Measurements from ENCODE around the gene RDM1. TPM values are rescaled to one million over a fixed set of nuclear protein-coding genes. Genes with fewer than 3 reads are reported as not detected.

The RDM1 gene
- total RNA-seq, 1 experiment from 2014 or later, result 12.9 TPM

DNA sequence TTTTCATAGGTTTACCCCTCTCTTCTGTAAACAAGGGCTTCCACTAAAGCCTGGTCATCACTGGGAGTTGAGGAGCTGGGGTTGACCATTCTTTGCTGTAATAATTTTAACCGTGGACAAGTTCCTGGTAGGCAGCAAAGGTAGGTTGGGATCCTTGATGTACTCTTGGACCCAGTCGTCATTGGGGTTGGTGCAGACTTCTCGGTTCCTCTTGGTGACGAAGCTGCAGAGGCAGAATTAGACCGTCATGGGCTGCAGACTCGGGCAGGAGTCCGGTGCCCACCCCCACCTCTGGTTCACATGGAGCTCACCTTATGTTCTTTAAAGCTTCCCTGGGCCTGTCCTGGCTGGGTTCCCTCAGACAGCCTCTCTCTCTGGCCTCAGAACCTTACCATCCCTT is 46.9 kb upstream of the RDM1 start:
- Histone ChIP-seq H3K36me3 (ENCODE audit: control insufficient read depth, insufficient read depth, low read length) (no peaks in the 10 kb centered on the region; the same call in 1 of the 2 replicates), H3K27me3 (replicated peaks; ENCODE audit: control insufficient read depth, insufficient read depth, low read length) (no peaks in the 10 kb centered on the region), H3K4me3 (ENCODE audit: low read depth, low read length) (no peak overlapping the region), H3K4me1 (peaks cover 49% of the 10 kb centered on the region), H3K9me3 (no peaks in the 10 kb centered on the region)
- intact Hi-C loops (cut with micrococcal nuclease; ENCODE audit: unreplicated experiment), result no loop called here
- Mint-ChIP-seq H3K27me3 (ENCODE audit: insufficient read depth, unreplicated experiment) (no peaks in the 10 kb centered on the region), H3K27ac (ENCODE audit: unreplicated experiment) (no peak overlapping the region), H3K4me3 (ENCODE audit: unreplicated experiment) (no peak overlapping the region), H3K9me3 (ENCODE audit: unreplicated experiment) (no peaks in the 10 kb centered on the region), H3K36me3 (ENCODE audit: insufficient read depth, unreplicated experiment) (no peaks in the 10 kb centered on the region), H3K4me1 (ENCODE audit: low read depth, unreplicated experiment) (peaks cover 27% of the 10 kb centered on the region)
- DNase-seq, result no peak
- TF ChIP-seq, protein P1, sequence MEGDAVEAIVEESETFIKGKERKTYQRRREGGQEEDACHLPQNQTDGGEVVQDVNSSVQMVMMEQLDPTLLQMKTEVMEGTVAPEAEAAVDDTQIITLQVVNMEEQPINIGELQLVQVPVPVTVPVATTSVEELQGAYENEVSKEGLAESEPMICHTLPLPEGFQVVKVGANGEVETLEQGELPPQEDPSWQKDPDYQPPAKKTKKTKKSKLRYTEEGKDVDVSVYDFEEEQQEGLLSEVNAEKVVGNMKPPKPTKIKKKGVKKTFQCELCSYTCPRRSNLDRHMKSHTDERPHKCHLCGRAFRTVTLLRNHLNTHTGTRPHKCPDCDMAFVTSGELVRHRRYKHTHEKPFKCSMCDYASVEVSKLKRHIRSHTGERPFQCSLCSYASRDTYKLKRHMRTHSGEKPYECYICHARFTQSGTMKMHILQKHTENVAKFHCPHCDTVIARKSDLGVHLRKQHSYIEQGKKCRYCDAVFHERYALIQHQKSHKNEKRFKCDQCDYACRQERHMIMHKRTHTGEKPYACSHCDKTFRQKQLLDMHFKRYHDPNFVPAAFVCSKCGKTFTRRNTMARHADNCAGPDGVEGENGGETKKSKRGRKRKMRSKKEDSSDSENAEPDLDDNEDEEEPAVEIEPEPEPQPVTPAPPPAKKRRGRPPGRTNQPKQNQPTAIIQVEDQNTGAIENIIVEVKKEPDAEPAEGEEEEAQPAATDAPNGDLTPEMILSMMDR (IDR thresholded peaks at IDR 0.05; ENCODE audit: insufficient read depth in 1 of 2, low read depth in 1 of 2, low read length in 1 of 2, severe bottlenecking in 1 of 2, unreplicated experiment in 1 of 2), result no peak
- CTCF ChIA-PET, result interaction anchor here (1.1 kb wide), 1 partner anchor 95 kb away, joined by 3 read pairs; no protein-coding TSS in a partner anchor
- BruUV-seq (replicated peaks), result no TSS peak
- POLR2A ChIA-PET, result no interaction called here

DNA sequence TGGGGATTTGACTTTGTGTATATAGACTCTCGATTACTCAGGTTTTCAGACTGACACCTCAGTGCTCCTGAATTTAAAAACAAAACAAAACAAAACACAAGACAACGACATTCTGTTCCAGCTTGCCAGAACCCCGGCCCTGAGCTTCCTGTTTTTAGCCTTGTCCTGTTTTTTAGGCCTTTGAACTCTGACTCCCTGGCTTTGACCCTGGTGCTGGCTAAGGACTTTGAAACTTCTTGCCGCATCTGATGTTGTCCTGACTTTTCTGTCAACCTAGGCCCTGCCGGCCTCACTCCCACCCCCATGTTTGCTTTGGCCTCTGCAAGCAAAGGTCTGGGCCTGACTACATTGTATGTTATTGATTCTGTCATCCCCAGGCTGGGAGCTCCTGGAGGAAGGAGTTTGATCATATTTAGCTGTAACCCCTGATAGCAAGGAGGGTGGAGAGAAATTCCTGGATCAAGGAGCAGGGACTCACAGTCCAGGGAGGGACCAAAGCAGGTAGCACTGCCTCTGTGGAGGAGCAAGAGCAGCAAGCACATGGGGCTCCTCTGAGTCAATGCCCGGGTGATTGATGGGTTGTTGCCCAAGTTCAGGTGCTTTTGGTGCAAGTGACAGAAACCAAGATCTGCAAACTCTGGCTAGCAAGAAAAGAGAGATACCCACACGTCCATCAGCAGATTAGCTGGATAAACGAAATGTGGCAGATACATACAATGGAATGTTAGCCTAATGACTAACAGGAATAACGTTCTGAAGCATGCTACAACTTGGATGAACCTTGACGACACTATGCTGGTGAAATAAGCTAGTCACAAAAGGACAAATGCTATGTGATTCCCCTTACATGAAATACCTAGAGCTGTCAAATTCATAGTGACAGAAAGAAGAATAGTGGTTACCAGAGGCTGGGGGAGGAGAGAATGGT is 43.0 kb upstream of the RDM1 start:
- CTCF ChIA-PET, result interaction anchor here (0.7 to 2.0 kb wide), 5 partner anchors 8 to 561 kb away, joined by 5 to 15 read pairs (median 8); partner anchors contain the start of genes MYO19 and PIGW
- H3K9me3 ChIP-seq, result no peaks in the 10 kb centered on the region
- Mint-ChIP-seq H3K4me3 (ENCODE audit: unreplicated experiment) (peak overlapping the region; percentile 52), H3K36me3 (ENCODE audit: insufficient read depth, unreplicated experiment) (no peaks in the 10 kb centered on the region), H3K27me3 (ENCODE audit: insufficient read depth, unreplicated experiment) (no peaks in the 10 kb centered on the region), H3K9me3 (ENCODE audit: unreplicated experiment) (no peaks in the 10 kb centered on the region), H3K27ac (ENCODE audit: unreplicated experiment) (peak overlapping the region; percentile 89), H3K4me1 (ENCODE audit: low read depth, unreplicated experiment) (peaks cover 21% of the 10 kb centered on the region)
- TF ChIP-seq, protein P1 (IDR thresholded peaks at IDR 0.05; ENCODE audit: insufficient read depth in 1 of 2, low read depth in 1 of 2, low read length in 1 of 2, severe bottlenecking in 1 of 2, unreplicated experiment in 1 of 2), result no peak
- H3K27me3 ChIP-seq (replicated peaks; ENCODE audit: control insufficient read depth, insufficient read depth, low read length), result no peaks in the 10 kb centered on the region
- H3K36me3 ChIP-seq (ENCODE audit: control insufficient read depth, insufficient read depth, low read length), result no peaks in the 10 kb centered on the region
- peaks cover 55% of the 10 kb centered on the region for H3K4me1 ChIP-seq
- no peak overlapping the region for H3K4me3 ChIP-seq (ENCODE audit: low read depth, low read length)
- no TSS peak for BruUV-seq (replicated peaks)
- intact Hi-C loops (cut with micrococcal nuclease; ENCODE audit: unreplicated experiment), result loop anchor here (5.0 kb wide), 1 partner anchor 514 kb away; the partner anchor contains the start of gene ZNHIT3
- DNase-seq, result peak; percentile 89 to 91
- POLR2A ChIA-PET, result interaction anchor here (0.7 kb wide), 1 partner anchor 61 kb away, joined by 3 read pairs; no protein-coding TSS in a partner anchor

- Mint-ChIP-seq H3K4me3 (ENCODE audit: unreplicated experiment) (peak overlapping the region; percentile 52), H3K36me3 (ENCODE audit: insufficient read depth, unreplicated experiment) (no peaks in the 10 kb centered on the region), H3K9me3 (ENCODE audit: unreplicated experiment) (no peaks in the 10 kb centered on the region), H3K27ac (ENCODE audit: unreplicated experiment) (peak overlapping the region; percentile 89), H3K4me1 (ENCODE audit: low read depth, unreplicated experiment) (peaks cover 21% of the 10 kb centered on the region), H3K27me3 (ENCODE audit: insufficient read depth, unreplicated experiment) (no peaks in the 10 kb centered on the region)
- POLR2A ChIA-PET, result no interaction called here
- peak in 1 of 2 experiments; percentile 41 for DNase-seq
- CTCF ChIA-PET, result interaction anchor here (0.7 to 2.0 kb wide), 5 partner anchors 9 to 561 kb away, joined by 5 to 15 read pairs (median 8); partner anchors contain the start of genes MYO19 and PIGW
- no peak overlapping the region for H3K4me3 ChIP-seq (ENCODE audit: low read depth, low read length)
- BruUV-seq (replicated peaks), result no TSS peak
- H3K36me3 ChIP-seq (ENCODE audit: control insufficient read depth, insufficient read depth, low read length), result no peaks in the 10 kb centered on the region
- no peaks in the 10 kb centered on the region for H3K9me3 ChIP-seq
- H3K27me3 ChIP-seq (replicated peaks; ENCODE audit: control insufficient read depth, insufficient read depth, low read length), result no peaks in the 10 kb centered on the region
- TF ChIP-seq, protein P1 (IDR thresholded peaks at IDR 0.05; ENCODE audit: insufficient read depth in 1 of 2, low read depth in 1 of 2, low read length in 1 of 2, severe bottlenecking in 1 of 2, unreplicated experiment in 1 of 2), result no peak
- peaks cover 54% of the 10 kb centered on the region for H3K4me1 ChIP-seq
- intact Hi-C loops (cut with micrococcal nuclease; ENCODE audit: unreplicated experiment), result loop anchor here (5.0 kb wide), 1 partner anchor 514 kb away; the partner anchor contains the start of gene ZNHIT3
Measured at GRCh38 chr17:35972945-35973332, 42.4 kb upstream of the RDM1 start.
